GM19193 (cell line): ENCODE results near the gene LRRC2.

Experiments
- POLR2A ChIP-seq: IDR thresholded peaks from 4 replicates; pipeline ENCODE4 v1.6.1; 2011; ENCODE audit not compliant: insufficient read depth, insufficient read length; ENCODE audit errors: extremely low read depth

Gene LRRC2

DNA sequence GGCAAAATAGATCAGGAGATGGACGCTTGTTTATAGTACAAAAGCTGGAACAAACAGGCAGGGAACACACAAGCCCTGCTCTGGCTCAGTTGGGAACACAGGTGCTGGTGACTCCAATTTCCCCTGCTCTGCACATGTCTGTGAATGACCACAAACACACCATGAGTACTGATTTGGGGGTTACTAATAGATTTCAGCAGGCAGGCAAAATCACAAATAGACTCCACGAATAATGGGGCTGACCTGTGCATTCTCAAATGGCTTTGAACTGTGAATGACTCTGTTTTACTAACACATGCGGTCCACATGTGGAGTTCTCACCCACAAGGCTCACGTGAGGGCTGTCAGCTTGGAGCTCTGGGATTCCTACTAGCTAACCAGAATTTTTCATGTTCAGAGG is 64.4 kb downstream of the LRRC2 start:
- TF ChIP-seq POLR2A, result no peak

DNA sequence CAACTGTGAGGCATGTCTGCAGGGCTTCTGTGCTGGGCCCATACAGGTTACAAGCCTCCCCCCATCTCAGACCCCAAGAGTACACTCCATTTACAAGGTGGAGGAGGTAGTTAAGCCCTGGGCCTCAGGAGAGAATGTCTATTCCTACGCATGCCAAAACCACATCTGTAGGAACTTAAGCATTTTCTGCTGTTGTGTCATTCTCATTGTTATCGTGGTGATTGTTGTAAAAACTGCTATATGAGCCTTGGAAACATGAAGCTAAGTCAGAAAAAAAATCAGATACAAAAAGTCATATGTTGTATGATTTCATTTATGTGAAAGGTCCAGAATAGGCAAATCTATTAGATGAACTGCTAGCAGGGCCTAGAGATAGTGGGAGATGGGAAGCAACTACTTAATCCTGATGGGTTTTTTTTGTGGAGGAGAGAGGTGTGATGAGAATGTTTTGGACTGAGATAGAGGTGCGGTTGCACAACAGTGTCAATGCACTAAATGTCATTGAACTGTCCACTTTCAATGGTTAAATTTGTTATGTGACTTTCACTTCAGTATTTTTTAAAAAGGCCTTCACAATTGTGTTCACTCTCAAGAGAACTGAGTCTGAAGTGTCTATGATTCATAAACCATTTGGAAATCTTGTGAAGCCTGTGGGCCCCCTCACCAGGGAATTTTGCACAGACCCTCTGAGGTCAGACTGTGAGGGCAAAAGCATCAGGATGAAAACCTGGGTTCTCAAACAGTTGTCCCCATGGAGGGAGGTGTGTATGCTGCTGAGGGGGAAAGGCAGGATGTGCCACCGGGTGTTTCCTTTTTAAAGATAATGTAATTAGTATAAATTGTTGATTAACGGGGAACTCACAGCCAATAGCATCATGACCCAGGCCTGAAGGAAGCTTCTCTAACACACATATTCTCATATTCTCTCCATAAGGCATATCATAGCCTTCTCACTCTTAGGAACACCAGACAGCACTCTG is 65.2 kb downstream of the LRRC2 start:
- TF ChIP-seq POLR2A, result no peak

DNA sequence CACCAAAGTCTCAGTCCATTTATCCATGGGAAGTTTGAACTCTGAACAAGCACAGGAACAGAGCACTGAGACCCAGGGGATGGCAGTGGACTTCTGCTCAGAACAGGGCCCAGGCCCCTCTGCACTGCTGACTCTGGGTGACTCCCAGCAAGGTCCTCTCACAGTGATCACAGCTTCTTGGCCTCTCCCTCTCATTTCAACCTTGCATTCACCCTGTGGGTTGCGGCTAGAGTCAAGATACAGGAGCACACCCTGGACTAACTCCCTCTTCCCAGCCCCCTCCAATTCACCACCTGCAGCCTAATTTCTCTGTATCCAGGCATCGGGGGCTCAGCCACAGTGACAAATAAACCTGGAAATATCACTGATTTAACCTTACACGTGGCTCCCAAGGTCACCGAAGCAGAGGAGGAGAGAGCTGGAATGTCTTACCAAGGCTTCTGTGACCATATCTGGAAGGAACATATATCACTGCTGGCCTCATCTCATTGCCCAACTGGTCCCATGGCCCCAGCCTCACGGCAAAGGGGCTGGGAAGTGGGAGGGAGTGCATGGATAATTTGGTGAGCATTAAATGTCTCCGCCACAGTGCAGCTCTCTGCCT is 67.1 kb downstream of the LRRC2 start:
- TF ChIP-seq POLR2A, result no peak

DNA sequence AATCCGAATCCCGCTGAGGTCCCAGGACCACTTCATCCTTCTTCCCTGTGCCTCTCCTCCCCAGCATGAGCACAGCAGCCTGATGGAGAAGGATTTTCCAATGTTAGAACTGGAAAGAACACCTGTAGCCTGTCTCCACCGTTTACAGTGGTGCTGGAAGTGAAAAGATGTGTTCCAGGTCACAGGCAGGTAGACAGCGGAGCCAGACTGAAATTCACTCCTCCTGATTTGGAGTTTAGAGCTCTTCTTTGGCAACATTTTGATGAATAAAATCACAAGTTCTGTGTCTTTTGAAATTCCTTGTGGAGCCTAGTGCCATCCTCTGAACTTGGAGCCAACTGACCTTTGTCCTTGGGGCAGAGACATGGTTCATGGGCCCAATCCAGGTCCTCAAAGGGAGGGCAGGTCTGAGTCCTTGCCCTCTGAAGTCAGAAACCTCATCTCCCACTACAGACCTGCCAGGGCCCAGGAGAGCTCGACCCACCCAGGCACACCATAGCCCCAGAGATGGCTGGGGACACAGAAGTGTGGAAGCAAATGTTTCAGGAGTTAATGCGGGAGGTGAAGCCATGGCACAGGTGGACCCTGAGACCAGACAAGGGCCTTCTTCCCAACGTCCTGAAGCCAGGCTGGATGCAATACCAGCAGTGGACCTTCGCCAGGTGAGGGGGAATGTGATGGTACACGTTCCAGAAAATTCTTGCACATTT is 68.4 kb downstream of the LRRC2 start, which contains the start of gene RTP3:
RTP3 (plus strand) TSS at position 421 of the 710 bp plus-strand sequence; CDS start at position 508, 87 bp downstream.
- no peak for TF ChIP-seq POLR2A

DNA sequence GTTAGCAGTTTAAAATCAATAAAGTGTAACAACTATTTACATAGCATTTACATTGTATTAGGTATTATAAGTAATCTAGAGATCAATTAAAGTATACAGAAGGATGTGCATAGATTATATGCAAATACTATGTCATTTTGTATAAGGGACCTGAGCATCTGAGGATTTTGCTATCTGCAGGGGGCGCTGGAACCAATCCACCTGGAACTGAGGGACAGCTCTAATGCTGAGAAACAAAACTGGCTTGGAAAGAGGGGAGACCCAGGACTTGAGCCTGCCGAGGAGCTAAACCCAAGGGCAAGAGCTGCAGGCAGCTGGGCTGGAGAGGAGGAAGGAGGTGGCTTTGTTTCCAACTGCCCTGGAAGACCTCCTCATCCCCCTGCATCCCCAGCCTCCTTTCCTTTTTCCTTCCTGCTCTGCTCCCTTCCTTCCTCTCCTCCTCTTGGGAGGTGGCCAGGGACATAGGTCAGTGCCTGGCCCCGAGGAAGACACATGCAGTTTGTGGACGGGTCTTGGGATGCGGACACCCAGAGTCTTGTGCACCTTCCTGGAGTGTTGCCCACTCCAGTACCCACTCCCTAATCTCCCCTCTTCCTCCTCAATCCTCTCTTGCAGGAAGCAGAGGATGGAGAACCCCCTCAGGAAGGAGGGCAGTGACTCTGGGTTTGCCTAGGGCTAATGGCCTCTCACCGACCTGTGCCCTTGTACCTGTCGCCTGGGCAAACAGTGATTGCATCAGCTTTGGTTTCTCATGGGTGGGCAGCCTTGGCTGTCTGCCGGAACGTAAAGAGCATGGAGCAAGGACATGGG is 69.2 kb downstream of the LRRC2 start:
- no peak for TF ChIP-seq POLR2A

DNA sequence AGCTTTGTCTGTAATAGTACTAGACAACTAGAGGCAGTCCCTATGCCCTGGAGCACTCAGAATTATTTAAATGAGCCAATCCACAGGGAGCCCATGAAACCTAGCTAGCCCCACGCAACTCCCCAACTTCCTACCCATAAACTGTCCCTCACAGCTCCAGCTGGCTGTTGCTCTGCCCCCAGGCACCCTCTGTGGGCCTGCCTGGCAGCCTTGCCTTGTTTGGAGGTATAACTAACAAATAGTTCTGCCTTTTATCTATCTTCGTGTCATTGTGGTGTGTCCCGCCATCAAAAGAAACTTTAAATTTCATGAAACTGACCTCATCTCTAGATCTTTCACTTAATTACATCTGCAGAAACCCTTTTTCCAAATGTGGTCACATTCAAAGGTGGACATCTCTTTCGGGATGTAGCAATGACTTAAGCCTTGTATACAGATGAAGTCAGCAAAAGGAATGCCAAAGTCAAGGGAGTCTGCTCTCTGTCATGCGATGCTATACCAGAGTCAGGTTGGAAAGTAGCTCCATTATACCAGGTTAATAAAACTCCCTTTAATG is 70.1 kb downstream of the LRRC2 start:
- TF ChIP-seq POLR2A, result no peak

DNA sequence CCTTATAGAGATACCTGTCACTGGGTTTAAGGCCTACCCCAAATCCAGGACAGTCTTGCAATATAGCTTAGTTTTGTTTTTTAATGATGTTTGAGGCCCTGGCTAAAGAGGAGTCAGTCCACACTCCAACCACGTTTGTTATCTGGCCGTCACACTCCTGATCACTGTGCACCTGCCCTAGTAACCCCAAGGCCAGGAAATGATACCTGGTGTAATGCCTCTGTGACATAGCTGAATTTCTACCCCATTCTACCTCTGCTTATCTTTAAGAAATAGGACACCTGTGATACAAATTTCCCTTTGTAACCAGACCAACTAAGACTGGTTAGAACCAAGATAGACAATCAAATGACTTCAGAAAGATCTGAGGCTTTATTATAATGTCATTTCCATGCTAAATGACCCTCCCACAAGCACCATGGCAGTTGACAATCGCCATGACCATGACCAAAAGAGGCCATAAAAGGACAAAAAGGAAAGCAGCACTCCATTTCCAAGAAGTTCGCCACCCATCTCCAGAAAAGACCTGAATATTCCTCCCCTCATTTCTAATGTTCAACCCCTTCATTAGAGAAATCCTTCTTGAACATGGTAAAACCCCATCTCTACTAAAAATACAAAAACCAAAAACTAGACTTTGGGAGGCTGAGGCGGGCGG is 73.1 kb downstream of the LRRC2 start:
- TF ChIP-seq POLR2A, result no peak

DNA sequence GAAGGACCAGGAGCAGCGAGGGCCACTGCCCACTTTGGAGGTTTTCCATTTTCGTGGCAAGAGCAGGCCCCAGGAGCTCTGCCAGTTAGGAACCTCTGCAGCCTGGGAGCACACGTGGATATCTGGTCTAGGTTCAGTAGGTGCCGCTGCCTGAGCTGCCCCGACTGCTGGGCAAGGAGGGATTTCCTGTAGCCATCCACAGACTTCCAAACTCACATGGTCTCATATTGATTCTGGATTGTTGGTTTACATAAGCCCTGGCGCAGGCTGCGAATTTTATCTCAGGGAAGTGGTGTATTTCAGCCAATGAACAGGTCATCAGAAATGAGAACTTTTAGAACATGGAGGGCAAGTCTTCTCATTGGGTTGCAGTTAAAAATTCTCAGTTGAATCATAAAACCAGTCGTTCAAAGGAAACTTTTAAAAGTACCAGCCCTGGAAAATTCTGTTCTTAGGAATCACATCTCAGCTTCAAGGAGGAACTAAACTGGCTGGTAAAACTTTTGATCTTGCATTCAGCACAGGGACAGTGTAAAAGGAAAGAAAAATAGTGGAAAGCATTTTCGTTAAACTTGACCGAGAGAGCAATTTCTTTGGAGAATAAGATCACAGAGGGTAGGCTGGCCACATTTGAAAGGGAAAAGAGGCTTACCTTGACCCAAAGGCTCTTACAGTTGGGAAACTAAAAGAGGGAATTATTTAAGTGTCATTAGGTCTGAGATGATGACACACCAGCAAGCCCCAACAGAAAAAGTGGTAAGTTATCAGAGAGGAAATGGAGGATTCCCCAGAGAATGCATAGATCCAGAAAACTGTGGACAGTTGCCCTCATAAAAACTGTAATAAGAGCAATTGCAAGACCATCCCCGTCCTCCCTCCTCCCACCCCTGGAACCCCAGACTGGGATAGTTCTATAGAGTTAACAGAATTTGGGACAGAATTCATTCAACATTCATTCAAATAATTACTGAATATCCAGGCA is 74.7 kb downstream of the LRRC2 start:
- TF ChIP-seq POLR2A, result no peak

DNA sequence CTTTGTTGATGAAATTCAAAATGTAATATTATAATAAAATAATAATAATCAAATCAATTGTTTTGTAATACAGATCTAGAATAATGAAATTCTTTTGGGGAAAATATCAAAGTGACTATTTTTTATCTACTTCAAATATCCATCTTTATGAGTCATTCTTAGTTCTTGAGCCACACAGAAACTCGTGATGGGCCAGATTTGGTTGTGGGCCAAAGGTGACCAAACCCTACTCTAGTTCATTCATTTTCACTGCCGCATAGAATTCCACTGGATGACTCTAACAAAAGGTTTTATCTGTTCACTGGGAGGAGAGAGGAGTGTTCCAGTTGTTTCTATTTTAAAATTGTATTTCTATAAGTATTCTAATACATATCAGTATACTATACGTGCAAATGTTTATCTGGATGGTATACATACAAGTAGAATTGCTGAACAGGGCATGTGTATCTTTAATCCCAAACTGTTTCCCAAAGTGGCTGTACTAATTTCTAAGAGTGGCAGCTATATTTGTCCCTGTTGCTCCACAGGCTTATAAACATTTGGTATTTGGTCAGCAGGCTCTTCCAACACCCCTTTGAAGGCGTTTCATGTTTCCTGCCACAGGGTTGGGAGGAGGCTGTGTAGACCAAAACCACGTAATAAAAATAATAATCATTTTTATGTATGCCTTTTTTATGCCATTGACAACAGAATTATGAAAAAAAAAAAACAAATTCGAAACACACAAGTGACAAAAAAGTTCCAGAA is 75.6 kb downstream of the LRRC2 start:
- no peak for TF ChIP-seq POLR2A

DNA sequence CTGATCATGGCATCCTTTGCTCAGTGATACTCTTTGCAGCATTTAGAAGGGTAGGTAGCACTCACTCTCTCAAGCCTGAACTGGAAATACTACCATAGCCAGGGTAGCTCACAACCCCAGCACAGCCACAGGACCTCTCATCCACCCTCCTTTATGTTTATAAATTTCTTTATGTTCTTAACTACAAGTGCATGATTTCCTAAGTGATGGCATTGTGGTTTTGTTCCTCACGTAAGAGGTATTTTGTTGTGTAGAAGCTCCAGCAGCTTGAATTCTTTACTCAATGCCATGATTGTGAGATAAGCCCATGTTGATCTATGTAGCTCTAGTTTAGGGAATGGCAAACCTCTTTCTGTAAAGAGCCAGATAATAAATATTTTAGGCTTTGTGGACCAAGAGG is 76.2 kb downstream of the LRRC2 start:
- TF ChIP-seq POLR2A, result no peak

DNA sequence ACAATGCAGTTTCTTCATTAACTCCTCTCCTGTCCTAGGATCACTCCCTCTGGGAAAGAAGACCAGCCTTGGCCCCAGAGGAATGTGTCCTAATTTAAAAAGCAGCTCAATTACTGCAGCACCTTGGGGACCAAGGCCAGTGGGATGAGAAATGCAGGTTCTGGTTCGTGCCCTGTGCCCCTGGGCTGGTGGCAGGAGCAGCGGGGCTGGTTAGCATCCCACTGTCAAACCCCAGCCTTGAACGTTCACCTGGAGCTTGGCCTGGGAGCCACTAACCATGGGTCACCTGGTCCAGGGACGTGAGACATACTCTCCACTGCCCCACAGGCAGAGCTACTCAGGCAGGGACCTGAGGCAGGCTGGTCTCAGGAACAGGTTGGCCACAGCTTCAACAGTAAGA is 76.7 kb downstream of the LRRC2 start:
- no peak for TF ChIP-seq POLR2A
